Measurements from ENCODE around the gene TSSC4.

- TF ChIP-seq CTCF (IDR thresholded peaks at IDR 0.05; ENCODE audit: low read depth, low read length, poor library complexity, severe bottlenecking) (no peak), EZH2phosphoT487 (IDR thresholded peaks at IDR 0.05; ENCODE audit: borderline replicate concordance, low read length) (no peak)
Measured at GRCh38 chr11:2437516-2437915, 37.0 kb downstream of the TSSC4 start.

Data from DOHH2 (cell line).